AG09319 (cell line): ENCODE data around the gene MGST2.
A peak's percentile ranks its signal among the peaks of the same experiment; 100 is the strongest.

Source experiments
- DNase-seq: peaks from one replicate; pipeline ENCODE4 v3.0.0-alpha.2; 2010; ENCODE audit warnings: low read depth; ENCODE audit errors: extremely low read depth
- CTCF ChIP-seq: IDR thresholded peaks from 2 replicates; pipeline ENCODE4 v1.5.1; 2011; ENCODE audit warnings: low read depth, mild to moderate bottlenecking, inconsistent platforms, low read length, moderate library complexity

The MGST2 gene

GRCh38 chr4:139665690-139666529 lies at the start of gene MGST2:
TSS of gene MGST2 (plus strand) at chr4:139665819. CDS start at chr4:139666020, 201 bp downstream.
- no peak for TF ChIP-seq CTCF
- no peak for DNase-seq

GRCh38 chr4:139617702-139618490 lies 47.7 kb upstream of the MGST2 start:
- DNase-seq = no peak
- TF ChIP-seq CTCF = peak; percentile 19

GRCh38 chr4:139619644-139620043 lies 46.0 kb upstream of the MGST2 start:
- no peak for DNase-seq
- peak; percentile 56 for TF ChIP-seq CTCF

GRCh38 chr4:139622901-139623381 lies 42.7 kb upstream of the MGST2 start:
- no peak for TF ChIP-seq CTCF
- no peak for DNase-seq

- no peak for DNase-seq
- TF ChIP-seq CTCF = no peak
Measured at GRCh38 chr4:139624441-139625092, 41.1 kb upstream of the MGST2 start.

- TF ChIP-seq CTCF = no peak
Measured at GRCh38 chr4:139625093-139625455, 40.5 kb upstream of the MGST2 start.

More at GRCh38 chr4:139625093-139625455, 40.5 kb upstream of the MGST2 start:
- DNase-seq = no peak
